ENCODE data around the gene SPRTN. TPM values are rescaled to one million over a fixed set of nuclear protein-coding genes. Genes with fewer than 3 reads are reported as not detected.

SPRTN gene
- total RNA-seq, 1 experiment from 2014 or later = 30.4 TPM

DNA sequence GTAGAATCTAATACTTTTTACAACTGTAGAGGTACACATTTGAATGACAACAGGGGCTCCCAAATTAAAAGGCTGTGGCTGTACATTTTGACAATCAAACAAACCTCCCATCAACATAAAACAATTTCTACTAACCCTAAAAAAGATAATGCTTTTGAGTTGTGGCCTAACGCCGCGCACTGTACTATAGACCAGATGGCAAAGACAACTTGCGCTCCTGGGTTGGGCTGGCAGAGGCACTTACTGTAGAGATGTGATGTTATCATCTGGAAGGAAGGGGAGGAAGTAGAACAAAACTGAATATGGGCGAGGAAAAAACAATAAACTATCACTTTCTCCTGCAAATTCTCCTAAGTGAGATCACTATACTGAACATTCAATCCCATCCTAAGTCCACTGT lies 26.1 kb downstream of the SPRTN start:
- intact Hi-C loops (cut with micrococcal nuclease) = no loop called here
- Mint-ChIP-seq H3K4me1 (ENCODE audit: insufficient read depth, unreplicated experiment) (peaks cover 7% of the 10 kb centered on the region), H3K27me3 (ENCODE audit: insufficient read depth, unreplicated experiment) (no peaks in the 10 kb centered on the region), H3K27ac (ENCODE audit: low read depth, unreplicated experiment) (no peak overlapping the region), H3K4me3 (ENCODE audit: unreplicated experiment) (no peak overlapping the region), H3K9me3 (ENCODE audit: unreplicated experiment) (no peaks in the 10 kb centered on the region), H3K36me3 (ENCODE audit: insufficient read depth, unreplicated experiment) (peaks cover 81% of the 10 kb centered on the region)
- TSS peak; percentile 17 for BruUV-seq (replicated peaks)
- ChIA-PET POLR2A (interaction anchor here (0.7 to 7.5 kb wide), 7 partner anchors 11 to 167 kb away, joined by 3 to 169 read pairs (median 7); partner anchors contain the start of genes EGLN1, EXOC8 and SPRTN), CTCF (interaction anchor here (1.3 to 5.1 kb wide), 3 partner anchors 57 to 226 kb away, joined by 4 to 51 read pairs (median 4); no protein-coding TSS in a partner anchor)
- TF ChIP-seq, protein P1, sequence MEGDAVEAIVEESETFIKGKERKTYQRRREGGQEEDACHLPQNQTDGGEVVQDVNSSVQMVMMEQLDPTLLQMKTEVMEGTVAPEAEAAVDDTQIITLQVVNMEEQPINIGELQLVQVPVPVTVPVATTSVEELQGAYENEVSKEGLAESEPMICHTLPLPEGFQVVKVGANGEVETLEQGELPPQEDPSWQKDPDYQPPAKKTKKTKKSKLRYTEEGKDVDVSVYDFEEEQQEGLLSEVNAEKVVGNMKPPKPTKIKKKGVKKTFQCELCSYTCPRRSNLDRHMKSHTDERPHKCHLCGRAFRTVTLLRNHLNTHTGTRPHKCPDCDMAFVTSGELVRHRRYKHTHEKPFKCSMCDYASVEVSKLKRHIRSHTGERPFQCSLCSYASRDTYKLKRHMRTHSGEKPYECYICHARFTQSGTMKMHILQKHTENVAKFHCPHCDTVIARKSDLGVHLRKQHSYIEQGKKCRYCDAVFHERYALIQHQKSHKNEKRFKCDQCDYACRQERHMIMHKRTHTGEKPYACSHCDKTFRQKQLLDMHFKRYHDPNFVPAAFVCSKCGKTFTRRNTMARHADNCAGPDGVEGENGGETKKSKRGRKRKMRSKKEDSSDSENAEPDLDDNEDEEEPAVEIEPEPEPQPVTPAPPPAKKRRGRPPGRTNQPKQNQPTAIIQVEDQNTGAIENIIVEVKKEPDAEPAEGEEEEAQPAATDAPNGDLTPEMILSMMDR (IDR thresholded peaks at IDR 0.05; ENCODE audit: unreplicated experiment) = no peak
- DNase-seq (ENCODE audit: unreplicated experiment) = no peak

DNA sequence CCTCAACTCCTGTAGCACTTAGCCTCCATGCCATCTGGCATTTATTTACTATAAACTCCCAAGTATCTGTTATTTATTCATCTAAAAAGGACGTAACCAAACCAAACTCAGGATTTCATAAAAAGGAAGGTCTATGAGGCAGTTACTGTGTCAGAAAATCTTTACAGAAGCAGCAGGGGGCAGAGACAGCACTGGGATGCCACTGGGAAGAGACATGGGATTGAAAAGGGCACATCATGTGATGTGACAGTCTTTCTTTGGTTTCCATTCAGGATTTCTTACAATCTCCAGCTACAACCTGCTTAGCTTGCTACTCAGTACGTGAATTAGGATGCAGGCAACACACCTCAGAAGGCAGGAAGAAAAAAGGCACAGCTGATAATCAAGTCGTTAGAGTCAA lies 31.2 kb downstream of the SPRTN start:
- intact Hi-C loops (cut with micrococcal nuclease) = no loop called here
- no peak overlapping the region for H3K27ac Mint-ChIP-seq (ENCODE audit: low read depth, unreplicated experiment)
- peaks cover 43% of the 10 kb centered on the region for H3K36me3 Mint-ChIP-seq (ENCODE audit: insufficient read depth, unreplicated experiment)
- H3K4me1 Mint-ChIP-seq (ENCODE audit: insufficient read depth, unreplicated experiment) = no peaks in the 10 kb centered on the region
- no TSS peak for BruUV-seq (replicated peaks)
- DNase-seq (ENCODE audit: unreplicated experiment) = peak; percentile 28
- TF ChIP-seq, protein P1 (IDR thresholded peaks at IDR 0.05; ENCODE audit: unreplicated experiment) = peak; percentile 21
- H3K27me3 Mint-ChIP-seq (ENCODE audit: insufficient read depth, unreplicated experiment) = no peaks in the 10 kb centered on the region
- ChIA-PET CTCF (interaction anchor here (0.5 to 1.3 kb wide), 5 partner anchors 8 to 166 kb away, joined by 3 to 5 read pairs (median 3); no protein-coding TSS in a partner anchor), POLR2A (interaction anchor here (0.7 to 1.6 kb wide), 7 partner anchors 9 to 51 kb away, joined by 3 to 6 read pairs (median 3); no protein-coding TSS in a partner anchor)
- H3K4me3 Mint-ChIP-seq (ENCODE audit: unreplicated experiment) = no peak overlapping the region
- no peaks in the 10 kb centered on the region for H3K9me3 Mint-ChIP-seq (ENCODE audit: unreplicated experiment)

DNA sequence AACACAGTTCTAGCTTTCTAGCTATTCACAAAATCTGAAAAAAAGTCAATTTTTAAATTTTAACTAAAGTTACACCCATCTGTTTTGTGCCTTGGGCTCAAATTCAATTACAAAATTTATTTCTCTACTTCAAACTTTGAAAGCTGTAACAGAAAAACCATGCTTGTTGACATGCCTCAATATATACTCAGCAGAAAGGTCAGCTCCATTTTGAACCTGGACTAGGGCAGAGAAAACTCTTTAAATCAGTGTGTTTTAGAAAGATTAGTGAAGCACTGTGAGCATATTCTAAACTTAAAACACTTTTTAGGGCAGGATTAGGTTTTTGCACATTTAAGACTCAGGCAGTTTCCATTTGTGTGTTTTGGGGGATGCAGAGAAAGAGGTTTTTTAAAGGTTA lies 34.4 kb downstream of the SPRTN start:
- TF ChIP-seq, protein P1 (IDR thresholded peaks at IDR 0.05; ENCODE audit: unreplicated experiment) = no peak
- Mint-ChIP-seq H3K4me1 (ENCODE audit: insufficient read depth, unreplicated experiment) (peaks cover 10% of the 10 kb centered on the region), H3K9me3 (ENCODE audit: unreplicated experiment) (no peaks in the 10 kb centered on the region), H3K27me3 (ENCODE audit: insufficient read depth, unreplicated experiment) (no peaks in the 10 kb centered on the region), H3K4me3 (ENCODE audit: unreplicated experiment) (no peak overlapping the region), H3K36me3 (ENCODE audit: insufficient read depth, unreplicated experiment) (peaks cover 23% of the 10 kb centered on the region), H3K27ac (ENCODE audit: low read depth, unreplicated experiment) (no peak overlapping the region)
- POLR2A ChIA-PET = interaction anchor here (0.7 to 3.1 kb wide), 6 partner anchors 12 to 210 kb away, joined by 3 to 34 read pairs (median 4); no protein-coding TSS in a partner anchor
- DNase-seq (ENCODE audit: unreplicated experiment) = no peak
- intact Hi-C loops (cut with micrococcal nuclease) = no loop called here
- CTCF ChIA-PET = interaction anchor here (0.7 to 1.8 kb wide), 6 partner anchors 10 to 231 kb away, joined by 3 to 7 read pairs (median 4); no protein-coding TSS in a partner anchor
- no TSS peak for BruUV-seq (replicated peaks)

DNA sequence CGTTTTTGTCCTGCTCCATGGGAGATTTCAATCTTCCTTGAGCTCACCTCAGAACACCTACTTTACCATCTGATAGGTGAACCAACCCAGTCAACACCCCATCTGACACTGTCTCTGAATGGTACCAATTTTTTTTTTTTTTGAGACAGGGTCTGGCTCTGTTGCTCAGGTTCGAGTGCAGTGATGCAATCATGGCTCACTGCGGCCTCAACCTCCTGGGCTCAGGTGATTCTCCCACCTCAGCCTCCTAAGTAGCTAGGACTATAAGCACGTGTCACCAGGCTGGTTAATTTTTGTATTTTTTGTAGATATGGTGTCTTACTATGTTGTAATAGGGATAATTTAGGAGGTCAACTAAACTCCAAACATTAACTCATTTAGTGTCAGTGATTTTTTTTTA lies 36.3 kb downstream of the SPRTN start:
- H3K36me3 Mint-ChIP-seq (ENCODE audit: insufficient read depth, unreplicated experiment) = peaks cover 12% of the 10 kb centered on the region
- H3K27me3 Mint-ChIP-seq (ENCODE audit: insufficient read depth, unreplicated experiment) = no peaks in the 10 kb centered on the region
- ChIA-PET POLR2A (interaction anchor here (0.6 to 2.7 kb wide), 9 partner anchors 9 to 51 kb away, joined by 3 to 19 read pairs (median 5); partner anchors contain the start of gene EGLN1), CTCF (interaction anchor here (0.6 to 1.9 kb wide), 7 partner anchors 11 to 229 kb away, joined by 3 to 9 read pairs (median 4); no protein-coding TSS in a partner anchor)
- peaks cover 10% of the 10 kb centered on the region for H3K4me1 Mint-ChIP-seq (ENCODE audit: insufficient read depth, unreplicated experiment)
- no peak for DNase-seq (ENCODE audit: unreplicated experiment)
- TF ChIP-seq, protein P1 (IDR thresholded peaks at IDR 0.05; ENCODE audit: unreplicated experiment) = no peak
- intact Hi-C loops (cut with micrococcal nuclease) = no loop called here
- no peak overlapping the region for H3K4me3 Mint-ChIP-seq (ENCODE audit: unreplicated experiment)
- BruUV-seq (replicated peaks) = no TSS peak
- H3K9me3 Mint-ChIP-seq (ENCODE audit: unreplicated experiment) = no peaks in the 10 kb centered on the region
- H3K27ac Mint-ChIP-seq (ENCODE audit: low read depth, unreplicated experiment) = no peak overlapping the region
